Endometrium (tissue), 2 donors: Measurements from ENCODE around the gene MAT2A.
"Not testable (repeated sequence)": the region's sequence is repeated elsewhere in the genome, so short reads cannot be mapped to it uniquely, and the experiment has no call there.

Source experiments
- FAIRE-seq: peaks from 2 replicates; lab custom pipeline; 2012; peaks lifted over from hg19 to GRCh38; lab: Jason Lieb, UNC
- donor health status: control.
- donor health status: control.

Gene MAT2A

GRCh38 chr2:85579266-85579935, 40.4 kb downstream of the MAT2A start:
- no peak for FAIRE-seq

GRCh38 chr2:85580206-85580605, 41.2 kb downstream of the MAT2A start:
- FAIRE-seq, result no peak

DNA sequence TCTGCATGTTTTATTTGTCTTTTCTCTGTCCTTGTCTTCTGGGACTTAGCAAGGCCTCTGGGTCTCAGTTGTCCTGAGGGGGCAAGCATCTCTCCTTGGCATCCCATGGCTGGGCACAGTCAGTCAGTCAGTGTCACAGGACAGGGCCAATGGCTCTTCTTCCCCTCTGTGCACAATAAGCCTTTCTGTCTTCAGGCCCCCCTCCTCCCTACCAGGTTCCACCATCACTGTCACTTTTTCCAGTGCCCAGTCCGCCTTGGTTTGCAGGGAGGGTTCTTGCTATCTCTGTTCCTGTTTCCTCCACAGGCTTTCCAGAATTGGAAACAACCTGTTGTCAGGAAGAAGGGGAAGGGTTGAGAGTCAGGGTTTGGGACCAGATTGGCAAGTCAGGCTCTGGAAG, 43.5 kb downstream of the MAT2A start:
- no peak for FAIRE-seq

DNA sequence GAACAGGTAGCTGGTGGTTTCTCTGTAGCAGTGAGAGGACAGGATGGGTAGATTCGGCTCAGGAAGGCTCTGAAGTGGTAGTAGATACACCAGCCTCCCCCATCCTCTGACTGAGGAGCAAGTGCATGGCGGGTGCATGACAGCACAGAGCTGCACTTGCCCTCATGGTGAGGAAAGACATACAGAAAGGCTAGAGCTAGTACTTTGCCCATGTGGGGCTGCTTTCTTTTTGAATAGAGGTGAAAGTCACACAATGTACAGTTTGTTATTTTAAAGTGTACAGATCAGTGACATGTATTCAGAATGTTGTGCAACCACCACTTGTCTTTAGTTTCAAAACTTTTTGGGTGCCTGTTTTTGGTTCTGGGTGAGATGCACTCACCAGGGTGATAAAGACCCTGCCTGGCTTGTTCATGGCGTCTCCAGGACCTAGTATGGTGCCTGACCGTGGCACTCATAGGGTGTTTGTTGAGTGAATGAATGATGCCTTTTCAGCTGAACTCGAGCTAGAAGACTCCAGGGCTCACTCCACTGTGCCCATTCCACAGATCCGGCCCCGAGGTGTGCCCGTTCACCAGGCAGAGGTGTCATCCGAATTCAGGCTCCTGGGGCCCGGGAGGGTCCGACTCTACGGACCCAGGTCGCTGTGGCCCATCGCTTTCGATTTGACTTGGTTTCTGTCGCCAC, 44.8 kb downstream of the MAT2A start:
- FAIRE-seq, result no peak

DNA sequence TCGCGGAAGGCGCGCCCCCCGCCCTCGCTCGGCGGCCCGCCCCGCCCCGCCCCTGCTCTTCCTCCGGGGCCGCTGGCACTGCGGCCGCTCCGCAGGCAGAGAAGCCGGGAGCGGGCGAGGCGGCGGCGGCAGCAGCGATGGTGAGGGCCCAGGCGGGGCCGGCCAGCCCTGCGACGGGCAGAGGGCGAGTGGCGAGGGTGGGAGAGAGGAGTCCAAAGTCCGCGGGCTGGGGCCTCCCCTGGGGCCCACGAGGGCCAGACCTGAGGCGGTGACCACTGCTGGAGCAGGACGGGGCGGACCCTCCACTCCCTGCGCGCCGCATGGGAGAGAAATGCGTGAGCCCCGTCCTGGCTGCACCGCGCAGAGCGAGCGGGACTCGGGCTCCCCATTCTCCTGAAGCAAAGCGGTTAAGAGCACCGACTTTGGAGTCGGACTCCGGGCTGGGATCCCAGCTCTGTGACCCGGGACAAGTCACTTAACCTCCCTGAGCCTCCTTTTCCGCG, 45.4 kb downstream of the MAT2A start, which contains the start of gene VAMP5:
TSS of gene VAMP5 (plus strand) at position 78 of the 503 bp plus-strand sequence. CDS start at position 138, 60 bp downstream.
- no peak for FAIRE-seq

GRCh38 chr2:85584857-85585780, 46.2 kb downstream of the MAT2A start:
- FAIRE-seq, result no peak

DNA sequence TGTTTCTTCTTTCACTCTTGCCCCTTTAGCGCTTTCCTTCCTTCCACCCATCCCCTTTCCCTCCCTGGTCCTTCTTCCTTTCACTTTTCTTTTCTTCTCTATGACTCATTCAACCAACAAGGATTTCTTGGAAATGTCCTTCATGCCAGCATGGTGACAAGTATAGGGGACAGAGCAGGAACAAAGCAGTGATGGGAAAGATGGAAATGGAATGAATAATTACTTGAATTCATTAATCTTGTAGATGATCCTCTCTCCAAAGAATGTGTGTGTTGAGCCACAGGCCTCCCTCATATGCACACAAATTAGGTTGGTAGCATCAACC, 46.8 kb downstream of the MAT2A start:
- no peak for FAIRE-seq

- no peak for FAIRE-seq
Observed at GRCh38 chr2:85588236-85588635, 49.3 kb downstream of the MAT2A start.

GRCh38 chr2:85588645-85589044, 49.7 kb downstream of the MAT2A start:
- FAIRE-seq, result no peak

- FAIRE-seq, result no peak
Observed at GRCh38 chr2:85589181-85589580, 50.2 kb downstream of the MAT2A start.

DNA sequence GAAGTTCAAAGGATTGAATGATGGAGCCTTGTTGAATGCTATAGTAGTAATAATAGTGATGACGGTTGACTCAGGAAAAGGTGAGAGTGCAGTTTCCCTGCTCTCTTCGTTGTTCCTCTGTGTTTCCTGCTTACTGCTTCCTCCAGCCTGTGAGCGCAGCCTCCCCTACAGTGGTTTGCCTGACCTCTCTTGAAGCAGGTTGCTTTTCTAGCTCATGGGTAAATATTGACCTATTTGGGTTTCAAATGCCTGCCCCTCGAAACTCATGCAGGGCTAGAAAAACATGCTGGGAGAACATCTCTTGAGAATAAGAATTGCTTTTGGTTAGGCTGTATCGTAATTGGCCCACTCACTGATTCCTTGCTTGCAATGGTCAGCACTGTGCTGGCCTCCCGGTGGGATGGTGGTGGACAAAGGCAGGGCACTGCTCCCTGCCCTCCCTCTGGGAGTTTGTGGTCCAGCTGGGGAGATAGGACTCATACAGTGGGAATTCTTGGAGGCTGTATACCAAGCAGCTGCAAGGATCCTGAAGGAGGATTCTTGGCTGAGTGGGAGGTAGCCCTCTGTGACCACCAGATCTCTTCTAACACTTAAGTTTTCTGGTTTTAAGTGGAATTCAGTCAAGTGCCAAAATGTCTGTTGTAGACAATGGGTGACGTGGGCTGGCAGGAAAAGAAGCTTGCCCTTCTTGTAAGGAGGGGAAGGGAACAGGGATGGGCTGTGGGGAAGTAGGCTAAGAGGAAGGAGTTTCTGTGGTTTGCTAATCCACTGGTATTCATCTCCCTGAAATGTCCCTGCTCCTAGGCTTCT, 51.2 kb downstream of the MAT2A start:
- FAIRE-seq, result no peak

DNA sequence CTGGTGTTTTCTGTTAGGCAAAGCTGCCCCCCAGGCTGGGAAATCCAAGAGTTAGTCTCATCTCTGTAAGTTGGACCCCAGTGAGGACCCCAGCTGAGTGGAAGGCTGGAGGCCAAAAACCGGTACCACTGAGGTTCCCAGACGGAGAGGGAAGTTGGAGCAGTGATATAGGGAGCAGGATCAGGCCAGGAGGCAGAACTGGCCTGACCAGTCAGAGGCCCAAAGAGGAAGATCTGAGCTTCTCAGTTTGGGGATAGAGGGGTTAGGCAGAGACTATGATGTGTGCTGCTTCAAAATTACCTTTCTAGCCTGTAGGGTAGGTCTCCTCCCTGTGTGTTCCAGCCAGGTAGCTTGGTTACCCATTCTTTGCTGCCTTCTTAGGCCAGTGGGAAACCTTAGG, 52.0 kb downstream of the MAT2A start:
- no peak for FAIRE-seq

DNA sequence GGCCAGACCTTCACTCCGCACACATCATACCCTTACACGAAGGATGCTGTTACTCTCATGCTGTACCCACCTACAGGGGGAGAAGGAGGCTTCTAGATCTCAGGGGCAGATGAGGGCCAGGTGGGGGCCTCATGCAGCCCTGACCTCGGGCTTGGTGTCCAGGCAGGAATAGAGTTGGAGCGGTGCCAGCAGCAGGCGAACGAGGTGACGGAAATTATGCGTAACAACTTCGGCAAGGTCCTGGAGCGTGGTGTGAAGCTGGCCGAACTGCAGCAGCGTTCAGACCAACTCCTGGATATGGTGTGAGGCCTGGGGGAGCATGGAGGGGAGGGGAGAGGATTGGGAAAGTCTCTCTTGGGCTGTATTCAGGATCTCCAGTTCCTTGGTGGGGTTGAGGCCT, 52.6 kb downstream of the MAT2A start:
- FAIRE-seq, result no peak

GRCh38 chr2:85592299-85592698, 53.3 kb downstream of the MAT2A start:
- FAIRE-seq, result not testable (repeated sequence)

DNA sequence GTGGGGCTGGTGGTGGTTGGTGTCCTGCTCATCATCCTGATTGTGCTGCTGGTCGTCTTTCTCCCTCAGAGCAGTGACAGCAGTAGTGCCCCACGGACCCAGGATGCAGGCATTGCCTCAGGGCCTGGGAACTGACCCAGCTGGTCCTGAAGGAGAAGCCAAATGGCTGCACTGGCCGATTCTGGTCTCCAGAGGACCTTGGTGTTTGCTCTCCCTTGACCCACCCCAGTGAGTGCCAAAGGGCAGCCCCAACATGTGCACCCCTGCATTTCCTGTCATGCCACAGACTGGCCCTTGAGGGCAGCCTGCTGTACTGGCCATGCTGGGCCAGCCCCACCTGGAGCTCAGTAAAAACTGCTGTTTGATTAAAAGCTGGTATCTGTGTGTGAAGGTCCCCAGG, 54.1 kb downstream of the MAT2A start:
- FAIRE-seq, result no peak
